HCT116 (cell line): ENCODE data around the gene SEL1L3. TPM values are rescaled to one million over a fixed set of nuclear protein-coding genes. Genes with fewer than 3 reads are reported as not detected.

Source experiments
- ATAC-seq: fragments of 200-7000 bp; cut with Tn5 transposase; 2 replicates; pipeline ENCODE4 v1.9.1; 2020; ENCODE audit warnings: mild to moderate bottlenecking, moderate library complexity
- BruUV-seq: library from RNA; stranded (reverse); fragments of 400-500 nt; replicated peaks from 2 replicates; lab custom pipeline; 2021; lab: Mats Ljungman, UMichigan
- CTCF ChIA-PET: fragments of 300-600 bp; sonication (Branson Sonifier 250); formaldehyde crosslinking; loops from one replicate; lab custom pipeline; 2021; ENCODE audit warnings: antibody characterized with exemption; lab: Charles Lee
- POLR2A ChIA-PET: fragments of 300-600, 350-600 bp; sonication (Branson Sonifier 250); formaldehyde crosslinking; loops from one replicate; lab custom pipeline; 2021; ENCODE audit warnings: antibody characterized with exemption; lab: Charles Lee
- RAD21 ChIA-PET, 2 experiments: fragments of 300-600 bp; sonication (Branson Sonifier 250); formaldehyde crosslinking; loops; one replicate each; lab custom pipeline; 2023; ENCODE audit warnings: low total read pairs in 2 of 2; ENCODE audit not compliant: uncharacterized antibody in 2 of 2, unreplicated experiment in 2 of 2, low non-redundant PET in 1 of 2; lab: Charles Lee
- DNase-seq: peaks from one replicate; pipeline ENCODE4 v3.0.0-alpha.2; 2010; ENCODE audit warnings: low read depth, low spot score
- H2AFZ ChIP-seq: fragments of 200-600 bp; shearing (Covaris generic), sonication (generic); 2 replicates; pipeline ENCODE4 v1.6.1; 2017; ENCODE audit warnings: low read depth, mixed run types, mixed read lengths, antibody characterized with exemption, low read length; ENCODE audit not compliant: poor library complexity, severe bottlenecking
- H3K27ac ChIP-seq: 2 replicates; pipeline ENCODE4 v1.5.1; 2012; ENCODE audit warnings: low read depth, low read length
- H3K27me3 ChIP-seq: fragments of 200-600 bp; sonication (generic); 2 replicates; pipeline ENCODE4 v1.6.1; 2016; ENCODE audit warnings: mixed run types, low read length, mixed read lengths; ENCODE audit not compliant: insufficient read depth
- H3K36me3 ChIP-seq, 2 experiments: fragments of 200-500 bp in 1 of 2; fragments of 200-600 bp in 1 of 2; sonication (Bioruptor generic) in 1 of 2; sonication (generic) in 1 of 2; 2 replicates each; pipeline versions ENCODE4 v1.5.1 to v1.6.1; 2014 to 2016; ENCODE audit warnings: low read length in 2 of 2, inconsistent platforms in 1 of 2, mixed read lengths in 1 of 2, mixed run types in 1 of 2; ENCODE audit not compliant: insufficient read depth in 2 of 2, control insufficient read depth in 1 of 2
- H3K4me1 ChIP-seq, 2 experiments: fragments of 200-600 bp in 1 of 2; sonication (generic) in 1 of 2; 2 replicates each; pipeline versions ENCODE4 v1.5.1 to v1.6.1; 2012 to 2017; ENCODE audit warnings: low read length in 2 of 2, inconsistent platforms in 1 of 2, mild to moderate bottlenecking in 1 of 2, mixed read lengths in 1 of 2, mixed run types in 1 of 2, moderate library complexity in 1 of 2; ENCODE audit not compliant: insufficient read depth in 2 of 2, control insufficient read depth in 1 of 2
- H3K4me2 ChIP-seq: fragments of 200-600 bp; sonication (generic); 2 replicates; pipeline ENCODE4 v1.6.1; 2017; ENCODE audit warnings: mixed run types, low read length, mixed read lengths
- H3K4me3 ChIP-seq, 2 experiments: fragments of 200-600 bp in 1 of 2; sonication (generic) in 1 of 2; replicated peaks in 1 of 2; 2 replicates each; pipeline ENCODE4 v1.5.1; 2011 to 2016; ENCODE audit warnings: low read length in 2 of 2, control low read depth in 1 of 2, low read depth in 1 of 2, mild to moderate bottlenecking in 1 of 2, mixed read lengths in 1 of 2, mixed run types in 1 of 2
- H3K79me2 ChIP-seq: fragments of 200-600 bp; sonication (generic); 2 replicates; pipeline ENCODE4 v1.6.1; 2017; ENCODE audit warnings: mild to moderate bottlenecking, mixed run types, low read length, moderate library complexity, mixed read lengths; ENCODE audit not compliant: insufficient read depth
- H3K9ac ChIP-seq: fragments of 200-600 bp; sonication (generic); 2 replicates; pipeline ENCODE4 v1.6.1; 2016; ENCODE audit warnings: low read length, mixed read lengths
- H3K9me2 ChIP-seq: fragments of 200-600 bp; sonication (generic), shearing (Covaris generic); 2 replicates; pipeline ENCODE4 v1.6.1; 2017; ENCODE audit warnings: mixed run types, mild to moderate bottlenecking, moderate library complexity; ENCODE audit not compliant: insufficient read depth
- H3K9me3 ChIP-seq, 2 experiments: fragments of 200-500 bp in 1 of 2; fragments of 200-600 bp in 1 of 2; sonication (Bioruptor generic) in 1 of 2; sonication (generic) in 1 of 2; 2 replicates each; pipeline ENCODE4 v1.6.1; 2014 to 2017; ENCODE audit warnings: low read length in 2 of 2, mixed read lengths in 2 of 2, inconsistent platforms in 1 of 2, low read depth in 1 of 2, mild to moderate bottlenecking in 1 of 2, mixed run types in 1 of 2, moderate library complexity in 1 of 2; ENCODE audit not compliant: control insufficient read depth in 1 of 2, insufficient read depth in 1 of 2
- H4K20me1 ChIP-seq: fragments of 200-600 bp; sonication (generic), shearing (Covaris generic); 2 replicates; pipeline ENCODE4 v1.6.1; 2017; ENCODE audit warnings: mixed run types, mild to moderate bottlenecking, moderate library complexity; ENCODE audit not compliant: insufficient read depth
- CEBPB ChIP-seq: IDR thresholded peaks from 2 replicates; pipeline ENCODE4 v1.6.1; 2012; ENCODE audit warnings: low read depth
- ELF1 ChIP-seq: IDR thresholded peaks from 2 replicates; pipeline ENCODE4 v1.6.1; 2012; ENCODE audit warnings: low read depth, borderline replicate concordance
- EZH2 ChIP-seq: fragments of 200-600 bp; sonication (generic); IDR thresholded peaks from 2 replicates; pipeline ENCODE4 v1.6.1; 2017; ENCODE audit warnings: antibody characterized with exemption, mixed run types
- EZH2phosphoT487 ChIP-seq: fragments of 200-600 bp; IDR thresholded peaks from 2 replicates; pipeline ENCODE4 v1.6.1; 2018; ENCODE audit warnings: antibody characterized with exemption, borderline replicate concordance
- POLR2A ChIP-seq: IDR thresholded peaks from 2 replicates; pipeline ENCODE4 v1.7.0; 2011; ENCODE audit warnings: borderline replicate concordance; ENCODE audit not compliant: insufficient read depth, insufficient read length; ENCODE audit errors: extremely low read depth
- RAD21 ChIP-seq: IDR thresholded peaks from 2 replicates; pipeline ENCODE4 v1.6.1; 2012; ENCODE audit warnings: low read depth, mild to moderate bottlenecking
- REST ChIP-seq: IDR thresholded peaks from 2 replicates; pipeline ENCODE4 v1.6.1; 2012; ENCODE audit warnings: low read depth
- SIN3A ChIP-seq: IDR thresholded peaks from 2 replicates; pipeline ENCODE4 v1.6.1; 2012; ENCODE audit warnings: low read depth
- TCF7L2 ChIP-seq: IDR thresholded peaks from 2 replicates; pipeline ENCODE4 v1.7.0; 2011; ENCODE audit warnings: borderline replicate concordance, inconsistent platforms; ENCODE audit not compliant: insufficient read depth, insufficient read length; ENCODE audit errors: extremely low read depth
- YY1 ChIP-seq: IDR thresholded peaks from 2 replicates; pipeline ENCODE4 v1.6.1; 2011; ENCODE audit warnings: low read length, low read depth, moderate library complexity, mild to moderate bottlenecking; ENCODE audit not compliant: insufficient replicate concordance; ENCODE audit errors: extremely low read depth
- ZNF274 ChIP-seq: fragments of 200-500 bp; sonication (Bioruptor generic); IDR thresholded peaks from 2 replicates; pipeline ENCODE4 v1.6.1; 2014; ENCODE audit warnings: mild to moderate bottlenecking, low read depth, low read length, inconsistent platforms
- intact Hi-C: fragments of 100-400 bp; cut with micrococcal nuclease; formaldehyde crosslinking; loops from 2 replicates; pipeline ENCODE4 v1.10.0; 2022
- total RNA-seq: library from RNA; stranded (reverse); gene quantifications from one replicate; pipeline ENCODE4 v1.2.1, GENCODE V29; 2021; ENCODE audit not compliant: unreplicated experiment

SEL1L3 gene
- total RNA-seq, 1 experiment from 2014 or later, result 45.0 TPM

DNA sequence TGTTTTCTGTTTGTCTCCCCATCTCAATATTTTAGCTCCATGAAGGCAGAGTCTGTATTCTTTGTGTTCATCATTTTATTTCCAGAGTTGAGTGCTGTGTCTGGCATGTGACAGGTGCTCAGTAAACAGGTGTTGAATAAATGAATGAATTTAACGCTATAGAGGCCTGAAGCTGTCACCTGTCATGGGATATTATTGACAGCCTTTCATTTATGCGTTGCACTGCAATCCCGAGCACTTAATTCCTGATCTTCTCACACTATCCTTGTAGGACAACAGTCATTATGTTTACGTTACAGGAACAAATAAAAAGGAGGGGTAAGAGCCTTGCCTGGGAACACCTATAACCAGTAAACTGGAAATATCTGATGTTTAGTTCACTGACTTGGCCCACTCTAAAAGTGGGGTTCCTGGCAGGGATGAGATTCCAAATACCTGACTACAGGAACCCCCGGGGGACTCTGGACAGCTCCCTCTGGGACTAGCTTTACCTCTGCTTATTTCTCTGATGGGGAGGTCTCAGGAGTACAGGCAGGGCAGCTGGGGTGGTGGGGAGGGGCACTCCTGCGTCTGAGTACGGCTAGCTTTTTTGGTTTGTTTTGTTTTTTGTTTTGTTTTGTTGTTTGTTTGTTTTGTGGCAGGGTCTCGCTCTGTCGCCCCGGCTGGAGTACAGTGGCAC lies 36.6 kb downstream of the SEL1L3 start:
- DNase-seq (no peak), ATAC-seq (no peak)
- ChIA-PET POLR2A (no interaction called here), CTCF (no interaction called here), RAD21 (no interaction called here)
- BruUV-seq, result no TSS peak
- H3K79me2 ChIP-seq, result no peaks in the 10 kb centered on the region
- no peak overlapping the region for H3K4me2 ChIP-seq
- H3K9ac ChIP-seq, result no peak overlapping the region
- TF ChIP-seq ELF1 (no peak), SIN3A (no peak), CEBPB (no peak), ZNF274 (no peak), EZH2 (no peak), TCF7L2 (no peak), EZH2phosphoT487 (no peak), REST (no peak), RAD21 (no peak), YY1 (no peak), POLR2A (no peak)
- no peak overlapping the region for H3K27ac ChIP-seq
- H3K9me3 ChIP-seq, result no peaks in the 10 kb centered on the region
- H2AFZ ChIP-seq, result no peak overlapping the region
- intact Hi-C loops, result no loop called here
- no peaks in the 10 kb centered on the region for H4K20me1 ChIP-seq
- peaks cover 0 to 2% of the 10 kb centered on the region in 2 experiments; a peak in 2 of 4 replicates for H3K36me3 ChIP-seq
- no peaks in the 10 kb centered on the region for H3K27me3 ChIP-seq
- H3K4me3 ChIP-seq, result no peak overlapping the region
- H3K9me2 ChIP-seq, result no peaks in the 10 kb centered on the region
- no peaks in the 10 kb centered on the region for H3K4me1 ChIP-seq
